GM18909 (cell line): Measurements from ENCODE around the gene CHCHD10.

Experiments used
- ATAC-seq: cut with Tn5 transposase; IDR thresholded peaks from one replicate; pipeline ENCODE4 v1.9.1; 2021; ENCODE audit warnings: mild to moderate bottlenecking; ENCODE audit not compliant: unreplicated experiment, poor library complexity

The CHCHD10 gene

DNA sequence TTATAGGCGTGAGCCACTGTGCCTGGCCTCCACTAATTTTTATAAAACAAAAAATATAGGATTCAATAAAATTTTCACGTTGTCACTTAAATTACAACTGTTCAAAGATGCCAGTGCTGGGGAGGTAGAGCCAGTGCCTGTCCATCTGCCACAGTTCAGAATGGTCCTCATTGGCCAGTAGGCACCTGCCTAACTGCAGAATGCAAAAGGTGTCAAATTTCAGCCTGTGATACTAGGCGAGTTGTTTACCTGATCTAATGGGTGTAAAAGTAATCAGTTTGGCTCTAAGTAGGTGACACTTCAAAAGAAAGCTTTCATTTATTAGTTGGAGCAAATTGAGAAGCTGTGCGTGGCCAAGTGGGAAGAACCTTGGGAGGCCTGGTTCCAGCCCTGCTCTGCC lies 21.3 kb upstream of the CHCHD10 start:
- no peak for ATAC-seq

DNA sequence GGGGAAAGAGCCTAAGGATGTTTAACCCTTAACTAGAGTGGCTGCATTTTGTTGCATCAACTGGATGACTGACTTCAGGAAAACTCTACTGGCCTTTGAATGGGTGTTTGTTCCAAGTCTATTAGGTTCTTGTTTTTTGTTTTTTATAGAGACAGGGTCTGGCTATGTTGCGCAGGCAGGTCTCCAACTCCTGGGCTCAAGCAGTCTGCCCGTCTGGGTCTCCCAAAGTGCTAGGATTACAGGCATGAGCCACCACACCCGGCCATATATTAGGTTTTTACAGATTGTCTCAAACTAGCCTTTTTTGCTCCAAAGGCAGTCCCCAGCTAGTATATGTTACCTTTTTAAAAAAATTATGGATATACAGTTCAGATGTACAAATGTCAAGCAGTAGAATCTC lies 20.1 kb upstream of the CHCHD10 start:
- no peak for ATAC-seq

DNA sequence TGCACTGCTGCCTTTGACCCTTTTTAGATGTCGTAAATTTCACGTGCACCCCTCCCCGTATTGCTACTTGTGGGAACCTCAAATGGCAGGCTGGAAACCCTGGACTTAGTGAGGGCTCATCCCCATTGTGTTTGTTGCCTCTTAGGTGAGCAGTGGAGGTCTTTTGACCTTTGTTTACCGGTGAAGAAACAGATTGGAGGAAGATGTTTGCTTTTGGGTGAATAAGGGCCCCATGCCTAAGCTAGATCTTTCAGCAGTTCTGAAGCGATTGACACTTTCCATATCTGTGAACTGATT lies 19.8 kb upstream of the CHCHD10 start:
- peak; percentile 6 for ATAC-seq

DNA sequence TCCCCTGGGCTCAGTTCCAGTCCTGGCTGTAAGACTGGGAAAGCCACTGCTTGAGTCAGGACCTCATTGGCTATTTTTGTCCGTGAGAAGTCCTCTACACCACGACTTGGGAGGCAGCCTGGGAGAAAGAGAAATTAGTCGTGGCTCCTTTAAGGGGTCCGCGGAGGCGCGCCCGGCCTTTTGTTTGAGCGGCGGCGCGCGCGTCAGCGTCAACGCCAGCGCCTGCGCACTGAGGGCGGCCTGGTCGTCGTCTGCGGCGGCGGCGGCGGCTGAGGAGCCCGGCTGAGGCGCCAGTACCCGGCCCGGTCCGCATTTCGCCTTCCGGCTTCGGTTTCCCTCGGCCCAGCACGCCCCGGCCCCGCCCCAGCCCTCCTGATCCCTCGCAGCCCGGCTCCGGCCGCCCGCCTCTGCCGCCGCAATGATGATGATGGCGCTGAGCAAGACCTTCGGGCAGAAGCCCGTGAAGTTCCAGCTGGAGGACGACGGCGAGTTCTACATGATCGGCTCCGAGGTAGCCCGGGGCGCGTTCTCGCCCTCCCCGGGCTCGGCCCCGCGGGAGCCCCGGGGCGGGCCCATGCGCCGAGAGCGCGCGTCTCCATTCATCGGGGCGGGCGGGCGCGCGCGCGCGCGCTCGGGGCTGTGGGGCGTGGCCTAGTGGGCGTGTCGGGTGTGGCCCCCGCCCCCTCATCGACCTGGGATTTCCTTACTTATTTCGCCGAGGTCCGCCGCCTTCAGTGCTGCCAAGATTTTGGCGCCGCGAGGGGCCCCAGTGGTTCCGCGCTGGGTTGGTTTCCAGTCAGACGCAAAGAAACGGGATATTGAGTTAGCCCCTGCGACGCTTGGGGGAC lies 19.2 kb upstream of the CHCHD10 start, which contains the start of gene SMARCB1:
Gene SMARCB1 (plus strand): TSS at position 215 of the 848 bp plus-strand sequence. CDS start 204 bp downstream, at position 419.
- ATAC-seq, result peak; percentile 69

DNA sequence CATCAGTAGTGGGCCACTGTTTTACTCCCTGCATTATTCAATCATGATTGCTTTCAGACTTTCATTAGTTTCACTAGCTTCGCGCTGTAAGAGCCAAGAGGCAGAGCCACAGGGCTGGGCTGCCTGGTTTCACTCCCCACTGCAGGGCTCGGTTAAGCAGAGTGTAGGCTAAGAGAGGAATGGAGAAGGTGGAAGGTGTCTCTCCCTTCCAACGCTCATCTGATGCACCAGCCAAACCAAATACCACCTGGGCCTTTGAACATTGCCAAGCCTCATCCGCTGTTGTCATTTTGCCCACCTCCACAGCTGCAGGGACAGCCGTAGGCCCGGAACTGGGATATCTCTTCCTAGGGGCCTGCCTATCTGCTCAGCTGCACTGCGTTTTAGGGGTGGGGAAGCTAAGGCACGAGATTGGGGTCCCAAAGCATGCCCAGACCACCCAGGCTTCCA lies 18.5 kb upstream of the CHCHD10 start:
- ATAC-seq, result no peak

DNA sequence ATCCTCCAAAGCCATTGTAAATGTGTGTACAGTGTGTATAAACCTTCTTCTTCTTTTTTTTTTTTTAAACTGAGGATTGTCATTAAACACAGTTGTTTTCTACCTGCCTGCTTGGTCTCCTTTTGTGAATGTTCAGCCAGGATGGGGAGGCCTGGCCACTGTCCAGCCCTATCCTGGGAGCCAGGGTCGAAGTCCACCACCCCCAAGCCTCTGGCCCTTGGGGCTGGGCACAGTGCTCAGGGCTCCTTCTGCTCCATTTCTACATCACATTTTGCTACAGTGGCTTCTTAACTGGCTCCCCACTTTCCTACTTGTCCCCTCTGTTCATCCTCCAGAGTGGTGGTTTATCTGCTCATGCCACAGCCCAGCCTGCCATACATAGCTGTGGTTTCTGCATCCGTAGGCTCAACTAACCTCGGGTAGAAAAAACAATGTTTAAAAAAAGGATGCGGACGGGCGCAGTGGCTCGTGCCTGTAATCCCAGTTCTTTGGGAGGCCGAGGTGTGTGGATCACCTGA lies 16.5 kb upstream of the CHCHD10 start:
- no peak for ATAC-seq

DNA sequence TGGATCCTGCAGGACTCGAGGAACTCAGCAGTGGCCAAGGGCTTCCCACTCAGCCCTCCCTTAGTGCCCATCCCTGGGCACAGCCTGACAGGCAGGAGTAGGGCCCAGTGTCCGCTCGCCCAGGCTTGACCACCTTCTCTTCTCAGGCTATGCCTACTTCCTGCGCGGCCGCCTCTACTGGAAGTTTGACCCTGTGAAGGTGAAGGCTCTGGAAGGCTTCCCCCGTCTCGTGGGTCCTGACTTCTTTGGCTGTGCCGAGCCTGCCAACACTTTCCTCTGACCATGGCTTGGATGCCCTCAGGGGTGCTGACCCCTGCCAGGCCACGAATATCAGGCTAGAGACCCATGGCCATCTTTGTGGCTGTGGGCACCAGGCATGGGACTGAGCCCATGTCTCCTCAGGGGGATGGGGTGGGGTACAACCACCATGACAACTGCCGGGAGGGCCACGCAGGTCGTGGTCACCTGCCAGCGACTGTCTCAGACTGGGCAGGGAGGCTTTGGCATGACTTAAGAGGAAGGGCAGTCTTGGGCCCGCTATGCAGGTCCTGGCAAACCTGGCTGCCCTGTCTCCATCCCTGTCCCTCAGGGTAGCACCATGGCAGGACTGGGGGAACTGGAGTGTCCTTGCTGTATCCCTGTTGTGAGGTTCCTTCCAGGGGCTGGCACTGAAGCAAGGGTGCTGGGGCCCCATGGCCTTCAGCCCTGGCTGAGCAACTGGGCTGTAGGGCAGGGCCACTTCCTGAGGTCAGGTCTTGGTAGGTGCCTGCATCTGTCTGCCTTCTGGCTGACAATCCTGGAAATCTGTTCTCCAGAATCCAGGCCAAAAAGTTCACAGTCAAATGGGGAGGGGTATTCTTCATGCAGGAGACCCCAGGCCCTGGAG lies 15.7 kb upstream of the CHCHD10 start:
- ATAC-seq, result no peak

DNA sequence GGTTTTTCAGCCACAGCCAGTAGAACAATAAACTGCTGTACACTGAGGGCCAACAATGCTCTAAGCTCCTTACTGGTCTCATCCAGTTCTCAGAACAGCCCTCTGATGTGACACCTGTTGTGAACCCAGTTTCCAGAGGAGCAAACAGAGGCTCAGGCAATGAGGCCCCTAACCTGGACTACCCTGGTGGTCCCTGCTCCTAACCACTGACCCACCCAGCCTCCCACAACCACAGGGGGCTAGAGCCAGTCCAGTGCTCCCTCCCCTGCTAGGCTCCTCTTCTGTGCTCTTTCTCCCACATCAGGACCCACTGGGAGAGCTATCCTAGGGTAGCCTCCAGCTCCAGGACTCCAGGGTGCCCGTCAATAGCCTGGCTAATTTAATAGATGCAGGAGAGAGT lies 14.9 kb upstream of the CHCHD10 start:
- ATAC-seq, result no peak

DNA sequence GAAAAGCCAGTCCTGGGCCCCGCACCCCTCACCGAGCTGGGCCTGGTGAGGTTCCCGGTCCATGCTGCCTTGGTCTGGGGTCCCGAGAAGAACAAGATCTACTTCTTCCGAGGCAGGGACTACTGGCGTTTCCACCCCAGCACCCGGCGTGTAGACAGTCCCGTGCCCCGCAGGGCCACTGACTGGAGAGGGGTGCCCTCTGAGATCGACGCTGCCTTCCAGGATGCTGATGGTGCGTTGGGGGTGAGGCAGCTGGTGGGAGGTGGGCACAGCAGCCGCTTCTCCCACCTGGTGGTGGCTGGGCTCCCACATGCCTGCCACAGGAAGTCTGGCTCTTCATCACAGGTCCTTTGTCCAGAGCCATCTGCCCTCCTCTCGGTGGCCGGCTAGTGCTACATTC lies 14.5 kb upstream of the CHCHD10 start:
- no peak for ATAC-seq

DNA sequence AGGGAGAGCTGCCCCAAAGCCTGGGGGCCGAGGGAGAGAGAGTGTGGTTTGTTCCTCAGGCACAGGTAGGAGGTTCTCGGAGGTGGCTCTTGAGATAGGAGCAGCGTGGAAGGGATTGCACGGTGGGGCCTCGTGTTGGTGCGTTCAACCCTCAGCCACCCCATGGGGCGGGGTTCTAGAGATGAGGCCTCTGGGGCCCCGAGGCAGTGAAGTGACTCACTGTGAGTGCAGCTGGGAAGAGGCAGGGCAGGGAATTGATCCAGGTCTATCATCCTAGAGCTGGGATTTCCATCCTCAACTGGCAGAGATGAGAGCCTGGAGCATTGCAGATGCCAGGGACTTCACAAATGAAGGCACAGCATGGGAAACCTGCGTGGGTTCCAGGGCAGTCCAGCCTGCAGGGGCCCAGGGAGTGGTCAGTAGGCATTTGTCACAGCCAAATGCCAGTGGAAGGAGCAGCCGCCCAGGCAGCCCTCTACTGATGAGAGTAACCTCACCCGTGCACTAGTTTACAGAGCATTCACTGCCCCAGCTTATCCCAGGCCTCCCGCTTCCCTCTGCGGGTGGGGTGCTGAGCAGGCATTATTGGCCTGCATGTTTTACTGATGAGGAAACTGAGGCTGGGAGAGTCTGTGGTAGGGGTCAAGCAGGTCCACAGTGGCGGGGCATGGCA lies 13.9 kb upstream of the CHCHD10 start:
- no peak for ATAC-seq

DNA sequence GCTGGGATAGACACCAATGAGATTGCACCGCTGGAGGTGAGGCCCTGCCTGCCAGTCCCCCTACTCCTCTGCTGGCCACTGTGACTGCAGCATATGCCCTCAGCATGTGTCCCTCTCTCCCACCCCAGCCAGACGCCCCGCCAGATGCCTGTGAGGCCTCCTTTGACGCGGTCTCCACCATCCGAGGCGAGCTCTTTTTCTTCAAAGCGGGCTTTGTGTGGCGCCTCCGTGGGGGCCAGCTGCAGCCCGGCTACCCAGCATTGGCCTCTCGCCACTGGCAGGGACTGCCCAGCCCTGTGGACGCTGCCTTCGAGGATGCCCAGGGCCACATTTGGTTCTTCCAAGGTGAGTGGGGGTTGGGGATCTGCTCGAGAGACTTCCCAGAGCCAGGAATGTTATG lies 13.3 kb upstream of the CHCHD10 start:
- ATAC-seq, result no peak

DNA sequence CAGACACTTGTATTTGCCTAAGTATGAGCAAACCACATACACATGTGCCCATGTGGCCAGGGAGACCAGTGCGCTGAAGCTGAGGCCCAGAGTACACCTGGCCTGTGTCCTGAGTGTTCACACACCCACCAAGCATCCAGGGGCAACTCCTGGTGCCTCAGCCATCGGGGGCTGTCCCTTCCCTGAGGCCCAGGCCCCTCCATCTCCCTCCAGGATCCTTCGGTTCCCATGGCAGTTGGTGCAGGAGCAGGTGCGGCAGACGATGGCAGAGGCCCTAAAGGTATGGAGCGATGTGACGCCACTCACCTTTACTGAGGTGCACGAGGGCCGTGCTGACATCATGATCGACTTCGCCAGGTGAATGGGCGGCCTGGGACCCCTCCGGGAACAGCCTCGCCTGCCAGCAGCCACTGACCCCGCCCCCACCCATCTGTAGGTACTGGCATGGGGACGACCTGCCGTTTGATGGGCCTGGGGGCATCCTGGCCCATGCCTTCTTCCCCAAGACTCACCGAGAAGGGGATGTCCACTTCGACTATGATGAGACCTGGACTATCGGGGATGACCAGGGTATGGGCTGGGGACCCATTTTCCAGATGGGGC lies 12.5 kb upstream of the CHCHD10 start:
- no peak for ATAC-seq

DNA sequence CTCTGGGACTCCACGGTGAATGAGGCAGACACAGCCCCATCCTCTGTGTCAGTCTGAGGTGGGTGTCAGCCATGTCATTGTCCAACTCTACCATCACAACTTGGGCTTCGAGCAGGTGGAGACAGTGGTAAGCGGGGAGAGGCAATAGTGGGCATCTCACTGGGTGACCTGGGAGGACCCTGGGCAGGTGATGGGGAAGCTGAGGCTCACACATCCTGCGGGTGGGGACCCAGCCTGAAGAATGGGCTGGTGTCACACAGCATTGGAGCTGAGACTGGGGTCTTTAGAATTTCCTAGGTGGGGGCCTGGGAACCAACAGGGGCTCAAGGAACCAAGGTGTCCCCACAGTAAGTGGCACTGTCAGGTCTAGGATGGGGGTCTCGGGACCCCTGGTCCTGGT lies 12.0 kb upstream of the CHCHD10 start:
- no peak for ATAC-seq

DNA sequence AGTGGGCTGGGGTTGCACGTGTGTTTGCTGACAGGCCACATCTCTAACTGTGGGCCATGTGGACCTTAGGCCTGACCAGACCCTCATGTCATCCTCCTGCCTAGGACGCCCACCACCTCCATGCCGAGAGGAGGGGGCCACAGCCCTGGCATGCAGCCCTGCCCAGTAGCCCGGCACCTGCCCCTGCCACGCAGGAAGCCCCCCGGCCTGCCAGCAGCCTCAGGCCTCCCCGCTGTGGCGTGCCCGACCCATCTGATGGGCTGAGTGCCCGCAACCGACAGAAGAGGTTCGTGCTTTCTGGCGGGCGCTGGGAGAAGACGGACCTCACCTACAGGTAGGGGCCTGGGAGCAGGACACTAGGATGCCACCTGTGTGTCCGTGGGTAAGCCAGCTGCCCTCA lies 11.3 kb upstream of the CHCHD10 start:
- no peak for ATAC-seq

DNA sequence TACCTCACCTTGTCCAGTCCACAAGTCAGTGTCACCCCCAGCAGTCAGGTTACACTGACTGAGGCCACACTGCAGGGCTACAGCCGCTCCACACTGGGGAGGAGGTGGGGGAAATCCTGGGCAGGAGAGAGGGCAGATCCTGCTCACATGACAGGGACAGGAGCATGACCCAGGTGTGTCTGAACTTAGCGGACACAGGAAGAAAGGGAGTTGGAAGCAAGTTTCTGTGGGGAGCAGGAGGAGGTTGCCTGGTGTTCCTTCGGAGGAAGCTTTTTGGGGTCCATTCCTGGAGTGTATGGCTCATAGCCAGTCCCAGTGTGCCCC lies 10.8 kb upstream of the CHCHD10 start:
- ATAC-seq, result no peak

DNA sequence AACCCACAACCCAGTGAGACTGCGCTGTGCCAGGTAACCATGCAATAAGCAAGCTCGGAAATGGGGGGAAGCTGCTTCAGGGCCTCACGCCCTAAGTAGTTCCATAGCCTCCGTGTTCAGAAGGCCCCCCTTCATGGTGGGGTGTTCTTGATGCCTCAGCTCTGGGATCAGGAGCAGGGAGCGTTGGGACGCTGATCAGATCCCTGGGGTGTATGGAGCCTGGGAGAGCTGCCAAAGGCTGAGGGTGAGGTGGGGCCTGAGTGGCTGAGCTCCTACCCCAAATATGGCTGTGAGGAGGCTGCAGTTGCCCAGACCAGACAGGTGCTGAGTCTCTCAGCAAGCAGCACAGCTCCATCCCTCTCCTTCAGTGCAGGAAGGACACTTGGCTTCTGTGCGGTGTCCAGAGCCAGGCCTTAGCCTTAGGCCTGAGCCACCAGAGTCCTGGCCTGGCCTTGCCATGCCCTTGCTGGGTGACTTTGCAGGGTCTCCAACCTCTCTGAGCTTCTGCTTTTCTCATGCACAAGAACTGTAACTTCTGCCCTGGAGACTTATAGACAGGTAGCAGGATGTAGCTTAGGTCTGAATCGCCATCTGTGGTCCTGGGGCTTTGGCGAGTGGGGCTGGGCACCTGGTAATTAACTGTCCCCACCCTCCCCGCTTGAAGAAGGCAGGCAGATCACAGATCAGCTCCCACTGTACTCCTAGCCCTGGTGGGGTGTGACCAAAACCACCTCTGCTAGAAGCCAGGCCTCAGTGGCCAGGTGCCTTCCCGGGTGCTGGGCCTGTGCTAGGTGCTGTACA lies 10.2 kb upstream of the CHCHD10 start:
- ATAC-seq, result no peak

DNA sequence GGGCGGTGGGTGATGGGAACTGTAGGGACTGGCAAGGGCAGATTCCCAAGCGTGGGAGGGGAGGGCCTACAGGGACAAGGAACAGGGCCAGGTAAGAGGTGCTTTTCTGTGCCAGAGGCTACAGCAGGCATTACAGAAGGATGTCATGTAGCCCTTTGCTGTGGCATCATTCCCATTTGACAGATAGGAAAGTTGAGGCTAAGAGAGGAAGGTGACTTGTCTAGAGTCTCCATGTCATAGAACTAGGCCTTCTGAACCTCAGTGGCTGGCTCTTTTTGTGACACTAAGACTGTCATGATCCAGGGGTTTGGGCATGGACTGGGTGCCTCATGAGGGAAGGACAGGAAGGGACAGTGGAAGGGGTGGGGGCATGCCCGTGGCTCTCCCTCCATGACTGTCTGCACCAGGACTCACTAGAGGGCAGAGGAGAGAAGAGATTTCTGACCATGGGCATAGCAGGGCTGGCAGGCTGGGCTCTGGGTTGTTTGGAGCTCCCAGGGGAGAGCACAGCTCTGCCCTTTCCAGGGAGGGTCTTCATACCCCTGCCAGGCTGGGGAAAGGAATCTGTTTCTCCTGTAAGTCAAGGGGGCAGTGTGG lies 8.1 kb upstream of the CHCHD10 start:
- no peak for ATAC-seq

DNA sequence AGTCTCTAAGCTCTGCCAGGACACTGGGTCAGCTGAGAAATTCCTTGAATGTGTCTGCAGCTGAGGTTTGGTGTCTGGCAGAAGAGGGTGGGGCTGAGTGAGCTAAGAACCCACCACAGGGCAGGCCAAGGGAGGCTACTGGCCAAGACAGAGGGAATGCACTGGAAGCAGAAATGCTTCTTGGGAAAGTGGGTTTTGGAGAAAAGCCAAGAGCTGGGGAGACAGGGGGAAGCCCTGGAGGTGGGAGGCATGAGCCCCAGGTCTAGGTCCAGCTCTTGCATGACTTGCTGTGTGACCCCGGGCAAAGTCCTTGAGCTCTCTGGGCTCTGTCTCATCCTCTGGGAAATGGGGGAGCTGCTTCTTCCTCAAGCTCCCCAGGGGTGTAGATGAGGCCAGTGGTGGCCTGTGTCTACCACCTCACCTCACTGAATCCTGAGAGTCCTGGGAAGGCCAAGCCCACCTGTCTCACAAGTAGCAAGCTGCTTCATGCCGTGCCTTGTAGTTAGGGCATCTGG lies 7.2 kb upstream of the CHCHD10 start:
- ATAC-seq, result no peak
